ENCODE results near the gene PRKD2.
A peak's percentile ranks its signal among the peaks of the same experiment; 100 is the strongest.

The PRKD2 gene

GRCh38 chr19:46698395-46699321 is 18.3 kb downstream of the PRKD2 start:
- DNase-seq = no peak

DNA sequence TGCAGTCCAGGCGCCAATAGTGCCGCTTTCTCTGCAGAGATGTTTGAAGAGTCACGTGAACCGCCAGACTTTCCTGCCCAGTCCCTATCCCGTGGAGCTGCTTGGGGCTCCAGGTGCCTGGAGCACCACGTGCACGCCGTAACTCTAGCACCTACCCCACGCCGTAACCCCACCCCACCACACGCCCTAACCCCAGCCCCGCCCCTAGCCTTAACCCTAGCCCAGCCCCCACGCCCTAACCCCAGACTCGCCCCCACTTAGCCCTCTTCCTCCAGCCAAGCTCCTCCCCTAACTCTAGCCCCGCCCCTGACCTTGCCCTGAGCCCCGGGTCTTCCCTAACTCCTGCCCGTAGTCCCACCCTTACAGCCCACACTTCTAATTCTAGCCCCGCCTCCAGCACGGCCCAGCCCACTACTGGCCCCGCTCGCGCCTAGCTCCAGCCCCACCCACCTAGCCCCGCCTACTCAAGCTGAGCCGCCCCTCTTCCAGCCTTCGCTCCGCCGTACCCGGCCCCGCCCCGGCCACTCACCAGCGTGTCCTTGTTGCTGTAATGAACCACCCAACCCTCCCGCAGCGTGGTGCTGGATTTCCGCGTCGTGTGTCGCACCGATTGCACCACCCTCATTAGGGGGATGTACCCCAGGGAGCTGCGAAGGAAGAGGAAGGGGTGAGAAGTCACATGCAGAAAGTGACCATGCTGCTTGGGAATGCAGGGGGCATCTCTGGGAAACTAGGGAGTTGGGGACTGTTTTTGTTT is 19.5 kb downstream of the PRKD2 start:
- DNase-seq = peak in 1 of 2 donors; percentile 37

- no peak for DNase-seq
These were observed 20.1 kb downstream of the PRKD2 start for GRCh38 chr19:46696866-46697203.

DNA sequence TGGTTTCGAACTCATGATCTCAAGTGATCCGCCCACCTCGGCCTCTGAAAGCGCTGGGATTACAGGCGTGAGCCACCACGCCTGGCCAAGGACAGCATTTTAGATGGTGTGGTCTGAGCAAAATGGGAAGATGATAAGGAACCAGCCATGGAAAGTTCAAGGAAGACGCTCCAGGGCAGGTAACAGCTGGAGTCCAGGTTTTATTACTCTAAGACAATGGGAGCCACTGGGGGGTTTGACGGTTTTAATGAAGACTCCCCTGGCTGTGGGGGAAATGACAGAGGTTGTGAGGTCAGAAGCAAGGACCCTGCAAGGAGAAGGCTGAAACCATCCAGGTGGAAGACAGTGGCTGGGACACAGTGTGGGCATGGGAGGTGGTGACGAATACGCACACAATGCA is 20.9 kb downstream of the PRKD2 start:
- DNase-seq = no peak

- DNase-seq = no peak
These were observed 23.2 kb downstream of the PRKD2 start for GRCh38 chr19:46693760-46694159.

DNA sequence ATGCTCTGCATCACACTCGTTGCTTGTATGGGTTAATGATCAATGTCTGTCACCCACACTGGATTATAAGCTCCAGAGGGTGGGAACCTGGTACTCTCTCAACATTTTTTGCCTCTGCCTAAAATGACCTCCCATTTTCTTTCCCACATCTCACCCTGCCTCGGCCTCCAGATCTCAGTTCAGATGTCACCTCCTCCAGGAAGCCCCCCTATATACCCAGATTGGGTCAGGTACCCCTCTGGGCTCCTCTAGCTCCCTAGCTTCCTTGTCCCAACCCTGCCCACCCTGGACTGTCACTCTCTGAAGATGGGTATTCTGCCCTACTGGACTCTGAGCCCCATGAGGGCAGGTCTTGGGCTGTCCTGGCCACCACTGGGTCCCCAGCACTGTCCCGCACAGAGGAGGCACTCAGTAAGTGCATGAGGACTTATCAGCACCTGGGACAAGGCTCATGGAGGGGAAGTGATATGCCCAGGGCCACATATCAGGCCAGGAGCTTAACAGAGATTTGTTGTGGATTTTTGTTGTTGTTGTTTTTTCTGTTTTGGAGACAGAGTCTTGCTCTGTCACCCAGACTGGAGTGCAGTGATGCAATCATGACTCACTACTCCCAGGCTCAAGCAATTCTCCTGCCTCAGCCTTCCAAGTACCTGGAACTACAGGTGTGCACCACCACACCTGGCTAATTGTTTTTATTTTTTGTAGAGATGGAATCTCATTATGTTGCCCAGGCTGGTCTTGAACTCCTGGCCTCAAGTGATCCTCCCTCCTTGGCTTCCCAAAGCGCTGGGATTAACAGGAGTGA is 23.8 kb downstream of the PRKD2 start:
- DNase-seq = no peak

GRCh38 chr19:46691948-46692347 is 25.0 kb downstream of the PRKD2 start:
- no peak for DNase-seq

DNA sequence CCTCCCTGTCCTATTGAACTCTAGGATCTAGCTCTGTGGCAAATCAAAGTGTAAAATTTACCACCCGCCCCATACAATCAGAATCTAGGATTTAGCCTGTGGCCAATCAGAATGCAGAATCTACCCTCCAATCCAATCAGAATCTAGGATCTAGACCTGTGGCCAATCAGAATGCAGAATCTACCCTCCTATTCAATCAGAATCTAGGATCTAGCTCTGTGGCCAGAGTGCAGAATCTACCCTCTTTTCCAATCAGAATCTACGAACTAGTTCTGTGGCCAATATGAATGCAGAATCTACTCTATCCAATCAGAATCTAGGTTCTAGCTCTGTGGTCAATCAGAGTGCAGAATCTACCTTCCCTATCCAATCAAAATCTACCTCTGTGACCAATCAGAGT is 25.8 kb downstream of the PRKD2 start:
- no peak for DNase-seq

DNA sequence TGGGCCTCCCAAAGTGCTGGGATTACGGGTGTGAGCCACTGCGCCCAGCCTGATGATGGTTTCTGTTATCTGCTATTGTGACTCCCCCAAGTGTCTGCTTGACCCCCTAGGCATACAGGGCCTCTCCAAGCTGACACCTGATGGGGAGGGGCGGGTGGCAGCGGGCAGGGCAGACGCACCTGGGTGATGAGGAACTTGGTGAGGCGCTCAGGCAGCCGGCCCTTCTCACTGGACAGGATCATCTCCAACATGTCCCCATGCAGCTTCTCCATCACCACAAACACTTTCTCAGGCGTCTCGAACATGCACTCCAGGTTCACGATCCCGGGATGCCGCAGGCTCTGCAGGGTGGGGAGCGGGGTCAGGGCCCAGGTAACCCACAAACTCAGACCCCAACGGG is 27.6 kb downstream of the PRKD2 start:
- DNase-seq = no peak

DNA sequence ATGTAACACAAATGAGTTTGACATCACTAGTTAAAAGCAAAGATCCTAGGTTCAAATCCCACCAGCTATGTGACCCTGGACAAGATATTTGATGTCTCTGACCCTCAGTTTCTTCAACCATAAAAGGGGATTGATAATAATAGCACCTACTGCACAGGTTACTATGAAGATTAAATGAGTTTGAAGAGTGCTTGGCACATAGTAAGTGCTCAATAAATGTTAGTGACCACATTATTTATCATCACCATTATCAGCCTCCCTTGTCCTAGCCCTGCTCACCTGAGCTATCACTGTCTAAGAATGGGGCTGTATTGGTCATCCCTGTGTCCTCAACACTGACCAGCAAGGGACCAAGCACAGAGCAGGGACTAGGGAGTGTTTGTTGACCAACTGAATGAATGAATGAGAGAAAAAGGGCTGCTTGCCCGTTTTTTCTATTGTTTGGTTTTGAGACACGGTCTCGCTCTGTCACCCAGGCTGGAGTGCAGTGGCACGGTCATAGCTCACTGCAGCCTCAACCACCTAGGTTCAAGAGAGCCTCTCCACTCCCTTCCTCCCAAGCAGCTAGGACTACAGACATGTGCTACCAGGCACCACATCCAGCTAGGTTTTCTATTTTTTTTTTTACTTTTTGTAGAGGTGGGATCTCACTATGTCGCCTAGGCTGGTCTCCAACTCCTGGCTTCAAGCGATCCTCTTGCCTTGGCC is 29.3 kb downstream of the PRKD2 start:
- DNase-seq = no peak

DNA sequence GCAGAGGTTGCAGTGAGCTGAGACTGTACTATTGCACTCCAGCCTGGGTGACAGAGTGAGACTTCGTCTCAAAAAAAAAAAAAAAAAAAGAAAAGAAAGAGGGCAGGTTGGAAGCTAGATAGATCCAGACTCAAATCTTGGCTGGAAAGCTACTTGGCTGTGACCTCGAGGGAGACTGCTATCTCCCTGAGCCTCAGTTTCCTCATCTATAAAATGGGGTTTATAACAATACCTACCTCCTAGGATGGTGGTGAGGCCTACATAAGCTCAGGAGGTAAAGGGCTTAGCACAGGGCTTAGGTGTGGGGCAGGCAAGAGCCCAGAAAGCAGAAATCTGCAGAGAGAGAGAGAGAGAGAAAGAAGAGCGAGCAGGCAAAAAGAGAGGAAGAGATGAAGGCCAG is 31.7 kb downstream of the PRKD2 start:
- no peak for DNase-seq

DNA sequence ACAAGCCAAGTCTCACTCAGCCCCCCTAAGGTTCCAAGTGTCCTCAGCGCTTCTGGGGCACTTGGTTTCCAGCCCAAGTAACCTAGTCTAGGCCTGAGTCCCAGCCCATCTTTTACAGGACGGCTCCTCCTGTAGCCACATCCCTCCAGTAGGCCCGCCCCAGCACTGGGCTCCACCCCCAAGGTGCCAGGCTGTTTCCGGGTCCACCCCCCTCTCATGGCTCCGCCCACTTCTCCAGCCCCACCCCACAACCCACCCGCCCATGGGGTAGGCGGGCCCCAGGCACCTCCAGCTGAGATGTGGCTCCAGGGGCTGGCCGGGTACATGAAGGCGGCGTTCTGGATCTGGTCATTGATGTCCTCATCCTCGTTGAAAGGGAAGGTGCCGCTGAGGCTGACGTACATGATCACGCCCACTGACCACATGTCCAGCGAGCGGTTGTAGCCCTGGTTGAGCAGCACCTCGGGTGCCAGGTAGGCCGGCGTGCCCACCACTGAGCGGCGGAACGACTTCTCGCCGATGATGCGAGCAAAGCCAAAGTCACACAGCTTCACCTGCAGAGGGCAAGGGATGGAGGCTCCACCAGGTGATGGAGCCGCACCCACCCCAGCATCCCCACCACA is 38.7 kb downstream of the PRKD2 start:
- DNase-seq = peak; percentile 71 to 73

GRCh38 chr19:46674416-46675178 is 42.3 kb downstream of the PRKD2 start:
- DNase-seq = no peak

DNA sequence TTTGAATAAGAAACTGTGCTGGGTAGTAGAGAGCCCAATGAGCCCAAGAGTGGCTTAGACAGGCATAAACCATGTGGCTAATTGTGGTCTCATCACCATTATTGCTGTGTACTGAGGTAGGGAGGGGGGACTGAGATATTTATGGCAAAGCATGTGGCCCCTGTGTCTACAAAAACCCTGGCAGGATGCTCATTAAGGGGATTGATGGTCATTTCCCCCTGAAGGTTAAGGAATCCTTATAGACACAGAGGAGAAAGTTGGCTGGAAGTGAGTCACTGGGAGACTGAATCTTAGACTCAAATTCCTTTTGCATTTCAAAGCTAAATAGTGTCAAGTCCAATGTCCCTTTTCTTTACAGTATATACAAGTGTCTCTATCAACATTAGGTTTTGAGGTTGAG is 46.1 kb downstream of the PRKD2 start:
- no peak for DNase-seq

DNA sequence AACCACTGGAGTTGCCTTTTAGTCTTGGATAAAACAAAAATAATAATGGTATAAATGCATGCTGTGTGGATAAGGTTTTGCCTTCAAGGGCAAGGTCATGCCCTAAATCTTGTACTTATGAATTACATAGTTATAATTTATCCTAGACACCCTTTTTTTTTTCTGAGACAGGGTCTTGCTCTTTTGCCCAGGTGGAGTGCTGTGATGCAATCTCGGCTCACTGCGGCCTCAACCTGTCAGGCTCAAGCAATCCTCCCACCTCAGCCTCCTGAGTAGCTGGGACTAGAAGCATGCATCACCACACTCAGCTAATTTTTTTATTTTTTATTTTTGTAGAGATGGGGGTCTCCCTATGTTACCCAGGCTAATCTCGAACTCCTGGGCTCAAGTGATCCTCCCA is 48.3 kb downstream of the PRKD2 start:
- no peak for DNase-seq

DNA sequence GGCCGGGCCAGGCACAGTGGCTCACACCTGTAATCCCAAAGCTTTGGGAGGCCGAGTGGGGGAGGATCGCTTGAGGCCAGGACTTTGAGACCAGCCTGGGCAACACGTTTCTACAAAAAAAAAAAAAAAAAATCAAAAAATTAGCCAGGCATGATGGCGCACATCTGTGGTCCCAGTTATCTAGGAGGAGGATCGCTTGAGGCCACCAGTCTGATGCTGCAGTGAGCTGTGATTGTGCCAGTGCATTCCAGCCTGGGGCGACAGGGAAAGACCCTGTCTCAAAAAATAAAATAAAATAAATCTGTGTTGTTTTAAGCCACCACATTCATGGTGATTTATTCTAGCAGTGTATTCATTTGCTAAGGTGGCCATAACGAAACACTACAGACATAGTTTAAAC is 51.8 kb downstream of the PRKD2 start:
- DNase-seq = no peak

- DNase-seq = peak; percentile 81 to 86
These were observed 55.0 kb downstream of the PRKD2 start for GRCh38 chr19:46661735-46662592.

GRCh38 chr19:46661020-46661731 is 55.7 kb downstream of the PRKD2 start, which contains the start of gene DACT3:
Gene DACT3 (minus strand): TSS chr19:46661182. CDS start chr19:46661064, 118 bp downstream.
- DNase-seq = peak; percentile 100

- DNase-seq = no peak
These were observed 56.3 kb downstream of the PRKD2 start for GRCh38 chr19:46660551-46661019.

Measured in CD4-positive, alpha-beta T cell treated with Interleukin-4 for 1 hour (primary cell).